ENCODE results near the gene FIGNL2. TPM values are rescaled to one million over a fixed set of nuclear protein-coding genes. Genes with fewer than 3 reads are reported as not detected.
"Not testable (repeated sequence)": the region's sequence is repeated elsewhere in the genome, so short reads cannot be mapped to it uniquely, and the experiment has no call there.

FIGNL2 gene
- total and polyA plus RNA-seq, 12 donors: 0.22 to 0.69 (median 0.39) TPM

- no peak for DNase-seq
- Histone ChIP-seq H3K9me3 (no peaks in the 10 kb centered on the region), H3K27ac (no peak overlapping the region), H3K27me3 (peaks cover 0 to 12% (median 0%) of the 10 kb centered on the region in 7 donors), H3K4me3 (no peak overlapping the region), H3K4me1 (peaks cover 0 to under 1% (median 0%) of the 10 kb centered on the region in 9 donors), H3K36me3 (no peaks in the 10 kb centered on the region)
- intact Hi-C loops (cut with DNase I): no loop called here
- WGBS, 2 donors: 91 to 94% methylated on average over 16 of the region's 16 CpGs
- TF ChIP-seq CTCF (IDR thresholded peaks at IDR 0.05): no peak
- no peak for ATAC-seq
Measured at GRCh38 chr12:51806896-51807295, 41.6 kb downstream of the FIGNL2 start.

- no peak overlapping the region for H3K27ac ChIP-seq
- DNase-seq (no peak), ATAC-seq (no peak)
- H3K4me3 ChIP-seq: no peak overlapping the region
- no peak for TF ChIP-seq CTCF (IDR thresholded peaks at IDR 0.05)
- H3K36me3 ChIP-seq: no peaks in the 10 kb centered on the region
- H3K27me3 ChIP-seq: peaks cover 0 to 6% (median 0%) of the 10 kb centered on the region in 7 donors
- H3K9me3 ChIP-seq: no peaks in the 10 kb centered on the region
- H3K4me1 ChIP-seq: no peaks in the 10 kb centered on the region
- intact Hi-C loops (cut with DNase I): no loop called here
- 93 to 95% methylated on average over 1 of the region's 1 CpG for WGBS, 2 donors
Measured at GRCh38 chr12:51801027-51801426, 47.5 kb downstream of the FIGNL2 start.

- no peak for ATAC-seq
- H3K27me3 ChIP-seq: no peaks in the 10 kb centered on the region
- 97 to 100% methylated on average over 1 of the region's 1 CpG for WGBS, 2 donors
Measured at GRCh38 chr12:51798501-51798900, 50.0 kb downstream of the FIGNL2 start.

GRCh38 chr12:51798051-51798450 lies 50.5 kb downstream of the FIGNL2 start:
- H3K4me1 ChIP-seq; H3K27me3 ChIP-seq; DNase-seq; H3K36me3 ChIP-seq; H3K27ac ChIP-seq; ATAC-seq; intact Hi-C loops (cut with DNase I); H3K4me3 ChIP-seq; H3K9me3 ChIP-seq: not testable (repeated sequence)
- WGBS, 2 donors: 90 to 97% methylated on average over 4 of the region's 4 CpGs

More at GRCh38 chr12:51798501-51798900, 50.0 kb downstream of the FIGNL2 start:
- Histone ChIP-seq H3K4me1 (no peaks in the 10 kb centered on the region), H3K9me3 (no peaks in the 10 kb centered on the region), H3K4me3 (no peak overlapping the region), H3K36me3 (no peaks in the 10 kb centered on the region), H3K27ac (no peak overlapping the region)
- DNase-seq: no peak
- no peak for TF ChIP-seq CTCF (IDR thresholded peaks at IDR 0.05)
- intact Hi-C loops (cut with DNase I): no loop called here

- intact Hi-C loops (cut with DNase I): no loop called here
- no peak overlapping the region for H3K4me3 ChIP-seq
Measured at GRCh38 chr12:51797301-51797700, 51.2 kb downstream of the FIGNL2 start.

More at GRCh38 chr12:51797301-51797700, 51.2 kb downstream of the FIGNL2 start:
- no peaks in the 10 kb centered on the region for H3K9me3 ChIP-seq
- 94% methylated on average over 6 of the region's 6 CpGs for WGBS, 2 donors
- ATAC-seq: no peak
- H3K36me3 ChIP-seq: no peaks in the 10 kb centered on the region
- no peak for TF ChIP-seq CTCF (IDR thresholded peaks at IDR 0.05)
- no peak overlapping the region for H3K27ac ChIP-seq
- no peak for DNase-seq
- no peaks in the 10 kb centered on the region for H3K4me1 ChIP-seq
- H3K27me3 ChIP-seq: no peaks in the 10 kb centered on the region

Measured in heart right ventricle (tissue), 16 donors.